A673 (cell line): ENCODE data around the gene RTL1.

Source experiments
- CTCF ChIP-seq: fragments of 300-800, 200-600 bp; sonication (generic); conservative IDR thresholded peaks from 2 replicates; pipeline ENCODE4 v1.5.1; 2017; ENCODE audit warnings: low read depth, mild to moderate bottlenecking, antibody characterized with exemption, low read length, moderate library complexity, mixed read lengths
- EZH2 ChIP-seq: fragments of 200-600 bp; sonication (generic); IDR thresholded peaks from 2 replicates; pipeline ENCODE4 v1.6.1; 2017; ENCODE audit warnings: borderline replicate concordance, low read depth, mild to moderate bottlenecking, mixed read lengths, antibody characterized with exemption, low read length; ENCODE audit not compliant: poor library complexity, severe bottlenecking

GRCh38 chr14:100887728-100888335 is 15.7 kb downstream of the RTL1 start:
- TF ChIP-seq CTCF (no peak), EZH2 (no peak)
